Breast epithelium (tissue), 4 donors: ENCODE data around the gene PACSIN3. TPM values are rescaled to one million over a fixed set of nuclear protein-coding genes. Genes with fewer than 3 reads are reported as not detected.

Source experiments
- DNase-seq, 2 donors: peaks; one replicate each; pipeline ENCODE4 v3.0.0-alpha.2; 2019; ENCODE audit warnings: low spot score in 2 of 2
- H3K27ac ChIP-seq, 2 donors: fragments of 200-600 bp; sonication (generic) in 1 of 2; one replicate each; pipeline ENCODE4 v1.5.1; 2016 to 2019; ENCODE audit warnings: mild to moderate bottlenecking in 1 of 2
- H3K27me3 ChIP-seq, 2 donors: fragments of 200-600 bp; sonication (generic) in 1 of 2; one replicate each; pipeline versions ENCODE4 v1.5.1 to v1.6.0; 2017 to 2019; ENCODE audit warnings: control low read depth in 1 of 2, mild to moderate bottlenecking in 1 of 2
- H3K36me3 ChIP-seq: fragments of 200-600 bp; one replicate; pipeline ENCODE4 v1.5.1; 2019
- H3K4me1 ChIP-seq, 2 donors: fragments of 200-600 bp; sonication (generic); one replicate each; pipeline ENCODE4 v1.5.1; 2016 to 2019; ENCODE audit warnings: control low read depth in 1 of 2
- H3K4me3 ChIP-seq, 3 donors: fragments of 200-600 bp; sonication (generic); 1 replicate in 2 of 3; 2 replicates in 1 of 3; pipeline ENCODE4 v1.5.1; 2016 to 2019; ENCODE audit warnings: mild to moderate bottlenecking in 3 of 3, moderate library complexity in 2 of 3
- H3K9me3 ChIP-seq, 2 donors: fragments of 200-600 bp; sonication (generic) in 1 of 2; one replicate each; pipeline ENCODE4 v1.5.1; 2016 to 2019; ENCODE audit warnings: control low read depth in 1 of 2
- CTCF ChIP-seq, 3 donors: fragments of 450-650 bp; IDR thresholded peaks; one replicate each; pipeline ENCODE4 v1.5.1; 2016 to 2017; ENCODE audit warnings: antibody characterized with exemption in 3 of 3, mild to moderate bottlenecking in 3 of 3, moderate library complexity in 3 of 3
- POLR2A ChIP-seq: fragments of 450-650 bp; IDR thresholded peaks from one replicate; pipeline ENCODE4 v1.6.1; 2016; ENCODE audit warnings: antibody characterized with exemption, mild to moderate bottlenecking, moderate library complexity
- POLR2AphosphoS5 ChIP-seq, 3 donors: sonication (generic); formaldehyde crosslinking; IDR thresholded peaks; one replicate each; pipeline ENCODE4 v1.6.1; 2017; ENCODE audit warnings: antibody characterized with exemption in 3 of 3
- intact Hi-C: fragments of 100-400 bp; cut with DNase I; formaldehyde crosslinking; loops from one replicate; pipeline ENCODE4 v1.15.1; 2023; ENCODE audit warnings: low total_unique reads
- total RNA-seq, 3 donors: library from RNA; depleted of rRNA; stranded (reverse); fragments of >200 nt; gene quantifications; one replicate each; pipeline ENCODE4 v1.1.0, GENCODE V29; 2016

The PACSIN3 gene
- total RNA-seq, 3 donors from 2014 or later: 9.9 to 47.3 (median 33.1) TPM

DNA sequence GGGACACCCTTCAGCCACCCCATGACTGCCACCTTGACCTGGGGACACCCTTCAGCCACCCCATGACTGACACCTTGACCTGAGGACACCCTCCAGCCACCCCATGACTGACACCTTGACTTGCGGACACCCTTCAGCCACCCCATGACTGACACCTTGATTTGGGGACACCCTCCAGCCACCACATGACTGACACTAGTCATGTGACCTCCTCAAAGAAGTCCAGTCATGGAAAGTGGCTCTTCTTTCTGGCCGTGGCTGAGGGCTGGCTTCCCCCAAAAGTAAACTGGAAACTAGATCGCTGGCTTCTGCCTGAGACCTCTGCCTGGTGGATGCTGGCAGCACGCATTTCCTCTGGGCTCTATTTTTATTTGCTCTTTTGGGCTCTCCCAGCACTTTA lies 38.0 kb downstream of the PACSIN3 start:
- Histone ChIP-seq H3K27me3 (no peaks in the 10 kb centered on the region), H3K27ac (peak overlapping the region in 1 of 2 donors; percentile 48), H3K9me3 (no peaks in the 10 kb centered on the region), H3K4me1 (peaks cover 0 to 7% of the 10 kb centered on the region in 2 donors), H3K4me3 (no peak overlapping the region), H3K36me3 (no peaks in the 10 kb centered on the region)
- no peak for DNase-seq
- intact Hi-C loops: no loop called here
- TF ChIP-seq POLR2AphosphoS5 (IDR thresholded peaks at IDR 0.05) (no peak), CTCF (IDR thresholded peaks at IDR 0.05) (no peak), POLR2A (no peak)

DNA sequence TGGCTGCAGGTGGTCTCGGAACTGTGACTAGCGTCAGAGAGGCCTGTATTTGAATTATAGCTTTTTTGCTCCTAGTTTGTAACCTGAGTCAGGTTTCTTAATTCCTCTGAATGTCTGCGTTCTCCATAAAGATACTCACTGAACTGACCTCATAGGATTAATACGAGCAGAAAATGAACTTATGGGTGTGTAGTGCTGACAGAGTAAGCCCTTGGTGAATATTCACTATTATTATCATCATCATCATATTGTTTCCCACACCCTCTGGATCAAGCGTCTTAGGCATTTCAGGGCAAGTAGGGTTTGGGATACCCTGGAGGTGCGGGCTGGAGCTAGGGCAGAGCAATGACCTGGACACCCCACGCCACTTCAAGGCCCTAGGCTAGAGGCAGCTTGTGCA lies 38.6 kb downstream of the PACSIN3 start:
- H3K27me3 ChIP-seq: no peaks in the 10 kb centered on the region
- H3K4me3 ChIP-seq: no peak overlapping the region
- no peak overlapping the region for H3K27ac ChIP-seq
- no peak for DNase-seq
- intact Hi-C loops: no loop called here
- no peak for TF ChIP-seq CTCF (IDR thresholded peaks at IDR 0.05)
- no peak for TF ChIP-seq POLR2A
- no peak for TF ChIP-seq POLR2AphosphoS5 (IDR thresholded peaks at IDR 0.05)
- H3K4me1 ChIP-seq: peaks cover 0 to 12% of the 10 kb centered on the region in 2 donors
- H3K36me3 ChIP-seq: no peaks in the 10 kb centered on the region
- no peaks in the 10 kb centered on the region for H3K9me3 ChIP-seq

GRCh38 chr11:47147250-47147649 lies 39.0 kb downstream of the PACSIN3 start:
- H3K27ac ChIP-seq: no peak overlapping the region
- intact Hi-C loops: no loop called here
- no peak overlapping the region for H3K4me3 ChIP-seq
- no peaks in the 10 kb centered on the region for H3K36me3 ChIP-seq
- H3K9me3 ChIP-seq: no peaks in the 10 kb centered on the region
- peaks cover 0 to 16% of the 10 kb centered on the region in 2 donors for H3K4me1 ChIP-seq
- no peak for TF ChIP-seq POLR2AphosphoS5 (IDR thresholded peaks at IDR 0.05)
- no peak for TF ChIP-seq CTCF (IDR thresholded peaks at IDR 0.05)
- no peak for TF ChIP-seq POLR2A
- no peaks in the 10 kb centered on the region for H3K27me3 ChIP-seq
- DNase-seq: no peak

GRCh38 chr11:47144541-47144940 lies 41.7 kb downstream of the PACSIN3 start:
- intact Hi-C loops: no loop called here
- Histone ChIP-seq H3K9me3 (no peaks in the 10 kb centered on the region), H3K4me1 (peaks cover 0 to 16% of the 10 kb centered on the region in 2 donors), H3K36me3 (no peaks in the 10 kb centered on the region), H3K27ac (no peak overlapping the region), H3K27me3 (no peaks in the 10 kb centered on the region), H3K4me3 (no peak overlapping the region)
- DNase-seq: no peak
- TF ChIP-seq CTCF (IDR thresholded peaks at IDR 0.05) (no peak), POLR2A (no peak), POLR2AphosphoS5 (IDR thresholded peaks at IDR 0.05) (no peak)

- intact Hi-C loops: no loop called here
- DNase-seq: peak; percentile 77 to 83
- H3K36me3 ChIP-seq: no peaks in the 10 kb centered on the region
- H3K27me3 ChIP-seq: no peaks in the 10 kb centered on the region
- H3K4me3 ChIP-seq: no peak overlapping the region
- TF ChIP-seq POLR2AphosphoS5 (IDR thresholded peaks at IDR 0.05) (peak in 2 of 3 donors; percentile 33 to 69), POLR2A (no peak)
- peaks cover 0 to 8% of the 10 kb centered on the region in 2 donors for H3K4me1 ChIP-seq
- no peaks in the 10 kb centered on the region for H3K9me3 ChIP-seq
- H3K27ac ChIP-seq: peak overlapping the region in 1 of 2 donors; percentile 48
These were observed 42.9 kb downstream of the PACSIN3 start for GRCh38 chr11:47143322-47143721.

DNA sequence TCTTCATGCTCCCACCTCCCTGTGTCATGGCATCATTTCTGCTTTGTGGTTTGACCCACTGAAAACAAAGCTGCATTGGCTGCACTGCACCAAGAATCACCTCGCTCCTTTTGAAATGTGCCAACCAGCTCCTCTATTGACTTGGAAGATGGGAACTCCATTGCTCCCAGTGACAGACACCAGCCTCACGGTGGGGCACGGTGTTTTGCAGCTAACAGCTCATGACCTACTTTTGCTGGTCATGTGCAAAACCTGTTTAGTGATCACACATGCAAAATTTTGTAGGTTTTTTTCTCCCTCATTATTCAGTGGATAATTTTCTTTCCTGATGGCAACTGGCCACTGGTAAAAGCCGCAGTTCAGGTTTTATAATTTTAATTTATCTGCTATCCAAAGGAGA lies 46.4 kb downstream of the PACSIN3 start:
- Histone ChIP-seq H3K4me1 (peaks cover 0 to 8% of the 10 kb centered on the region in 2 donors), H3K9me3 (no peaks in the 10 kb centered on the region), H3K36me3 (no peaks in the 10 kb centered on the region), H3K27ac (no peak overlapping the region), H3K4me3 (no peak overlapping the region), H3K27me3 (no peaks in the 10 kb centered on the region)
- DNase-seq: no peak
- intact Hi-C loops: no loop called here
- TF ChIP-seq POLR2A: no peak
- no peak for TF ChIP-seq CTCF (IDR thresholded peaks at IDR 0.05)
- TF ChIP-seq POLR2AphosphoS5 (IDR thresholded peaks at IDR 0.05): no peak
